Gastroesophageal sphincter (tissue), 2 donors: Measurements from ENCODE around the gene PRKG1.

Source experiments
- POLR2A ChIP-seq, 2 donors: fragments of 450-650 bp; IDR thresholded peaks; one replicate each; pipeline ENCODE4 v1.6.1; 2017; ENCODE audit warnings: antibody characterized with exemption in 2 of 2, mild to moderate bottlenecking in 2 of 2, moderate library complexity in 1 of 2
- POLR2AphosphoS5 ChIP-seq: sonication (generic); formaldehyde crosslinking; IDR thresholded peaks from one replicate; pipeline ENCODE4 v1.6.1; 2017; ENCODE audit warnings: antibody characterized with exemption

DNA sequence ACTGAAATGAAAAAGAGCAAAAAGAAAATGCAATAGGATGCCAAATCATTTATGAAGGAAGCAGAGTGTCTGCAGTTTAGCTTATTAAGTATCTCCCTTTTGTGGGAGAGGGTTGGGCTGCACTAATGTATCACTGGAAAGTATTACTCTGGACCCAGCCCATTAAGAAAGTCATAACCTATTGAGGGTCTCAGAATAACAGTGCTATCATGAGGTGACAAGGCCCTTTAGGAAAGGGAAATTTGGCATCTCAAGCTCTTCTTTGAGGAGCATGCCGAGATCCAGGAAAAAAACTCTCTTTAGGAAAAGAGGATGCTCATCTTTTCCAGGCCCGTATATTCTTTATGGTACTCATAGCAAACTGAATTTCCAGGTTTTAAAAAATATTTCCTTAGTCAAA is 114.6 kb downstream of the PRKG1 start:
- TF ChIP-seq POLR2A (IDR thresholded peaks at IDR 0.05) (no peak), POLR2AphosphoS5 (no peak)
